NCI-H1092 treated with DMSO at 0.1 percent for 48 hours (cell line): ENCODE measurements around the gene CD180.

Experiments
- DNase-seq: peaks from one replicate; lab custom pipeline; 2025; lab: John Stamatoyannopoulos, UW

Gene CD180

DNA sequence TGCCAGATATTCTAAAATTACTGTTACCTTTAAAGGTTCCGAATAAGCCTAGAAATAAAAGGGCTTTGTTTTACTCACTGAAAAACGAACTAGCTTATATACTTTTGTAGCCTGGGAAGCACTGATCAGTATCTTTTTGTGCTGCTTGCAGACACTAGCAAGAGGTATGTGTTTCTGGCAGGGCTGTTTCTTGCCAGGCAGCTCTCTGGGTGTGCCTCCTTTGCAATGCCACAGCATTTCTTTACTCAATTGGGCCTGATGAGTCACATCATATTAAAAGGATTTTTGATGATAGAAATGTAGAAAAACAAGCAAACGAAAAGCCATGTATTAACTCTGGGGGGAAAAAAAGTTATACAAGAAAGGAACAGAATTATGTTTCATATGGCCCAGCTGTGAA is 35.6 kb downstream of the CD180 start:
- DNase-seq: no peak

DNA sequence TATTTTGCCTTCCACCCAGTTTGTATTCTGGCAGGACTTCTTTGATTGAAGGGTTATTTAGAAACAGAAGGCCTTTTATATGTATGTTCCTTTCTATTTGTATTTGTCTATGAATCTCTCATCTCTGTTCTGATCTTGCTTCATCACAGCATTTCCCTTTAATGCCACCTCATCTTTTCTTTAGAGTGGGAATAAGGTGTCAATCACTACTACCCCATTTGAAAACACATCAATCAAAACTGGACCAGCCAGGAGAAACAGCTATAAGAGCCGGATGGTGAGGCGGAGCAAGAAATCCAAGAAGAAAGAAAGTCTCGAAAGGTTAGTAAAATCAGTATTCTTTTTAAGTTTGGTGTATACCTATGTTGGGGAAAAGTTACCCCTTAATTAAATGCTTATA is 36.3 kb downstream of the CD180 start:
- DNase-seq: no peak

DNA sequence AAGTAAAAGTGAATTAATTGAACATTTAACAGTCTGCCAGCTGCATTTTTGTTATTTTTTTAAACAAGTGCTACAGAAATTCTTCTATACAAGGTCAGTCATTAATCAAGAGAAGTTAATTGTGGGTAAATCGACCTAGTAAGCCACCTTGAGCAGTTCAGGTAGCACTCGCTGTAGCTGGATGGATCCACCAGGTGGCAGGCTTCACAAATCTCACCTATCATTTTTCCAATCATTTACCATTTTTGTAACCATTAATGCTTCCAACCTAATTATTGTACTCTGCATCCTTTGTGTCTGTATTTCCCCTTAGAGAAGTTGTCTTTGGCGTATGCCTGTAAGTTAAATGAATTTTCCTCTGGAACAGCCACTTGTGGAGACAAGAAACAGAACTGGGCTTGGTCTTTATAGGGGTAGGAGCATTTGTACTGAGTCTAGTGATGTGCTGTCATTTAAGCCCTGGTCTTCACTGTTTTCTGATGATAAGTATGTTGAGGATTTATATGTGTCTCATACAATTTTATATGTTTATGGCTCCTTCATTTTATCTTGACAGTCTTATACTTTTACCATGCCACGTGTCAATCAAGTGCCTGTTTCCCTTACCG is 39.5 kb downstream of the CD180 start:
- DNase-seq: no peak

DNA sequence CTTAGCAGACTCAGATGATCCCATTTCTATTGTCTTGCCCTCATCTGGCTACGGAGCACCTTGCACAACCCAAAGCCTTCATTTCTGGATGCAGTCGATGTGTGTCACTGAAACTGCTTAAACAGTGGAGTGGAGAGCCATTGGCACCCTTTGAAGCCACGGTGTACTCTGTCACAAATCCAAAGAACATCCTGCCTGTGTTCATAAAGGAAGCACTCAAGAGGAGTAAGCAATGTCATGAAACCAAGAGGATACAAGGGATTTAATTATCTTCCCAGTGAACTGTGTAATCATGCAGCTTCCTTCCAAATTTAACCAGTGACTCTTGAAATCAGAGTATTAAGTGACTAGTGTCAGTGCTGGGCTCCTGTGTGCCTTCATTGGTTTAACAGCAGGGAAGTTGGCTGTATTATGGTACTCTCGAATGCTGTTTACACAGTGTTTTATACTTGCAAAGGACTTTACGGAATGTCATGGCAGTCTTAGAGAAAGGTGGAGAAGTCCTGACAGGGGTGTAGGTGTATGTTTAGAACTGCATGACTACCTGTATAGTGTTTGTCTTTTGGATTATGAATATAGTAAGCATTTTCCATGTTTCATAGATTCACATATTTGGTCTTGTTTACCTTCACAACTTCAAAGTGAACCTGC is 41.9 kb downstream of the CD180 start:
- DNase-seq: peak; percentile 32

DNA sequence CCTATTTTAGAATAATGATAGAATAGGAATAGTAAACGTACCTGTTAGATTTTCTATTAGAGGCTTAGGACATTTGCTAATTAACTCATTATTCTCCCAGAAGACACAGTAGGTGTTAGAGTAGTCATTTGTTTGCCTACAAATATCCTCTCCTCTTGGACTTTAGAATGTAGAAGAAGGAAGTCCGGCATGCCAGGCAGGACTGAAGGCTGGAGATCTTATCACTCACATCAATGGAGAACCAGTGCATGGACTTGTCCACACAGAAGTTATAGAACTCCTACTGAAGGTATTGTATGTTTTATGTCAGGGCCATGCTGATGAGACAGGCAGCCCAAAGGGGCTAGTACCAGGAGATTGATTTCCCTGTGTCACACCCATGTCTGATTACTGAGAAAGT is 43.3 kb downstream of the CD180 start:
- no peak for DNase-seq

DNA sequence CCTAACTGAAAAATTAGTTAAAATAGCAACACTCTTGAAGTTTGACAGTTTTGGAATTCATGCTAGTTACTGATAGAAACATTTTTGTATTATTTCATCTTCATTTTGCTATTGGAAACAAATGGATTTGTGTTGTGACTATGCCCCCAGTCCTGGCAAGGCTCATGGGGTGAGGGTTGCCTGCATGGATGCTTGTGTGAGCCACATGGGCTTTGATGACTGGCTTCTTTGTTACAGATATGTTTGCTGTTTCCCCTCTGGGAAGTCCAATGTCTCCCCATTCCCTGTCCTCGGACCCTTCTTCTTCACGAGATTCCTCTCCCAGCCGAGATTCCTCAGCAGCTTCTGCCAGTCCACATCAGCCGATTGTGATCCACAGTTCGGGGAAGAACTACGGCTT is 44.2 kb downstream of the CD180 start:
- DNase-seq: no peak

DNA sequence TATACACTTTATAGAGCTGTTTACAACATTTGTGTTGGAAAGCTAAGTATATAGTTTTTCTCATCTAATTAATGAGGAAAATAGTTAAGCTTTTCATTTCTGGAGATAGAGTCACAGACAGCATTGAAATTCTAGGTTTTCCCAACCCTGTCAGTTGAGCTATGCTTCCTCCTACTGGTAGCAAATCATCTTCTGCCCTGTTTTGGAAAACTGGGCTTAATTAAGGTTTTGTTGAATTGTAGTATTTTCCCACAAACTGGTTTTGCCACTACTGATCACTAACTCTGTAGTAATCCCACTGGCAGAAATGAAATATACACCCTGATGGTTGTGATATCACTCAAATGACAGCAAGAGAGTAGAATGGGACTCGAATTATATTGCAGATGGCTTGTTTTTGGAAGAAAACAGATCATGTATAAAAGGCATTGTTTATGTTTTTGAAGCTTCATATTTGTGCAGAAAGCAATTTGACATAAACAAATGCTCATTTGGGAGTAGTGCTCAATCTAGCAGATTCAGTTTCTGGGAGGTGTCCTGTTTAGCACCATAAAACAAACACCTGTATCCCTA is 46.6 kb downstream of the CD180 start:
- DNase-seq: no peak

DNA sequence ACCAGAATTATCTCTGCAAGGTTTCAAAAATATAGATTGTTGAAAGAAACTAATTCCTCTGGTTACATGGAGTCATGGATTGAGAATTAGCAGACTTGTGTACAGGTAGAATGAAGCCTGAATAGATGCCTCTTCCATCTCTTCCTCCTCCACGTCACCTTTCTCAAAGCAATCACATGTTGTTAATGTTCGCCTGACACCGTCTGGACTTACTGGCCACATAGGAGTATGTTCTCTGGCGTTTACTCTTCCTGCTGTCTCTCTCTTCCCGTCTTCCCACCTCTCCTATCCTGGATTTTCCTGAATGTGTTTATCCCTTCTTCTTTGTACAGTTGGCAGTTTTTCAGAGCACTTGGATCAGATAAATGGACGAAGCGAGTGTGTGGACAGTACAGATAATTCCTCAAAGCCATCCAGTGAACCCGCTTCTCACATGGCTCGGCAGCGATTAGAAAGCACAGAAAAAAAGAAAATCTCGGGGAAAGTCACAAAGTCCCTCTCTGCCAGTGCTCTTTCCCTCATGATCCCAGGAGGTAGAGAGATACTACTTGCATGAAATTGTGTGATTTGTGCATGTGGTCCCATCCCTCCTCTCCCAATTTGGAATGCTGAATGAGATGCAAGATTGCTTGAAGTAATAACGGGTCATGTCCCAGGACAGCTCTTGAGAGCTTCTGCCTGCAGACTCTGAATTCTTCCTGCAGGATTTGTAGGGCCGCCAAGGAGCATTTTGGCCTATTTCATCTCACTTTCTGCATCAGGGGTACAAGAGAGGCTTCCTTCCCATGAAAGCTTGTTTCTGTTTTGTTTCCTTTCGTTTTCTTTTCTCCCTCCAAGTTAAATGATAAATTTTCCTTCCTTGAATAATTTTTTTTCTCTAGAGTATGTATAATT is 47.3 kb downstream of the CD180 start:
- DNase-seq: no peak

DNA sequence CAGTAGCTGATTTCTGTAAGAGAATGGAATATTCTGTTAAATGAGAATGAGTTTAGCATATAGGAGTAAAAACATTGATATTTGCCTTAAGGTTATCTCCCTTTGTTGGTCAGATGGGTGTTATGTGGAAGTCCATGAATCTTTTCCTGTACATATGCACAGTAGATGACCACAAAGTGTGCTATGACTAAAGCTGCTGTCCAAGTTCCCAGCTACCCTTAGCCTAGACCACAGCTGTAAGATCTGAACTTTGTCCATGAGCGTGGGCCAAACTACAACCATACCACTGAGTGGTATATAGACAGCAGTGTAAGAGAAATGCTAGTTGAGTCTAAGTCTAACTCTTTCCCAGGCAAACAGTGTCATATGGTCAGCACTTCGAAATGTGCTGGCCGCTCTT is 48.8 kb downstream of the CD180 start:
- DNase-seq: no peak

DNA sequence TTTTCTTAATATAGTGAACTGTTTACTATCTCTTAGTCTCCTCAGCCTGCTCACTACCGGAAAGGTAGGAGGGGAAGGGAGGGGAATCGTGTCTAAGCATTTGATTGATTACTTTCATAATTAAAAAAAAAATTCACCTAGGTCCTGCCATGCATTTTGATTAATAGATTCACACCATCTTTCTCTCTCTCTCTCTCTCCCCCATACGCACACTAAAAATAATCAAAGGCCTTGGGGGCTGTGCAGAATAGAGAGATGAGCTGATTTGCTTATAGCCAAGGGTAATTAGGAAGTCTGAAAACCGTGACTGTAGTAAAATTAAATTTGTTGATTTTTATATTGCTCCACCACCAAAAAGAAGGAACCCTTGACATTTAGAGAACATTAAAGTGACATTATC is 49.6 kb downstream of the CD180 start:
- DNase-seq: no peak

DNA sequence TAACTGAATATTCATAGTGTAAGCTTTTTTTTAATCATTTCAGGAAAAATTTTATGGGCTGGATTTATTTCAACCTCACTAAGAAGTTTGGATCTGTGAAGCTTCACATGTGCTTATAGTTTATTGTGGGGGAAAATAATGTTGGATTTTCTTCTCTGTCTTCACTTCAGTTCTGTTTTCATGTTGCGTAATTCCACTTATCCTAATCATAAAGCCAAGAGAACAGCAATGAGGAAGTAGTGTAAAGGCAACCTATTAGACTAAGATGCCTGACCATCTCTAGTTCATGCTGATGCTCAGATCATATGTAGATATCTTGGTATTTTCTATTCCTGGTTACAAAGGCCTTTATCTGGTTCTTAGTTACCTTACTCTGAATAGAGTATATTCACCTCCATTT is 50.0 kb downstream of the CD180 start:
- no peak for DNase-seq

DNA sequence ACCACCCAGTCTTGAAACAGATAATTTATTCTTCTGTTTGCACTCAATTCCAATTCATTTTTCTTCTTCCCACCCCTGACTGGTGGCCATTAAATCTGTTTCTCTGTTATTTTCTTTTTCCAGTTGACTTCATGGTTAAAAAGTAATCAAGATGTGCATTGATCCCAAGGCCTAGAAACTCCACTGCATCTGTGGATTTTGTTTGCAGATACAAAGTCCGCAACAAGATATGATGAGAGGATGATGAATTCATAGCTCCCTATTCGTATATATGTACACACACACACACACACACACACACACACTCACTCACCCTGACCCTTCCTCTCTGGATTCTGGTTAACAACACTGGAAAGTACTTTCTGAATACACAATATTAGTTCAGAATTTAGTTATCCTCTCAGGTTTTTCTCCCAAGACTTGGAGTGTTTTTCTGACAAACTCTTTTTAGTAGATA is 52.4 kb downstream of the CD180 start:
- DNase-seq: no peak

DNA sequence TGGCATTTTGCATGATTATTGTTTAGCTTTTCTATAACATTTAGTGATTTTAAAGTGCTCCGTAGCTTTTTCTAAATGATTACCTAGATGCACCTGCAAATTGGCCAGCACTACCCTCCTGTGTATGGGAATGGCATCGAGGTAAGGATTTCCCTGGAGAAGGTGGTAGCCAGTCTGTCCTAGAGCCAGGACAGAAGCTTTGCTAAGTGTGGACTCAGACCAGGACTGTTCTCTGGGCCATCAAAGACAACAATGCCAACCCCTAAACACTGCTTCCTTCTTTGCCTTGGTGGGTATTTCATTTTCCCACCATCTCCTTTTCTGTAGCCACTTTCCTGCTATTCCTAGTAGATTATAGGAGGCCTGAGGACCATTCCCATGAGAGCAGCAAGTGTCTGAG is 53.0 kb downstream of the CD180 start:
- DNase-seq: no peak

DNA sequence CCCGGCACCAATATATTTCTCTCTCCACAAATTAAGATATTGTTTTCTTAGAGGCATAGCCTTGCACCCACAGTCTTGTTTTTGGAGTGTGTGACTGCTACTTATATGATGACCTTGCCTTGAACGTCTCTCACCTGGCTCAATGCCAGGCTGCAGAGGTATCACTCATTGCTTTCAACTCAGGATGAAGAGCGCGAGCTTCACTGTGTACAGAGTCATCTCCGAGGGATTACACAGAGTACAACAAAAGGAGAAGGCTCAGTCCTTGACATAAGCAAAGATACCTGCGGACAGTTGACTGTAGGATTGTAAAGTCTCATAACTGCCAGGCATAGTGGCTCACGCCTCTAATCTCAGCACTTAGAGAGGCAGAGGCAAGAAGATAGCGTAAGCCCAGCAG is 53.8 kb downstream of the CD180 start:
- no peak for DNase-seq

DNA sequence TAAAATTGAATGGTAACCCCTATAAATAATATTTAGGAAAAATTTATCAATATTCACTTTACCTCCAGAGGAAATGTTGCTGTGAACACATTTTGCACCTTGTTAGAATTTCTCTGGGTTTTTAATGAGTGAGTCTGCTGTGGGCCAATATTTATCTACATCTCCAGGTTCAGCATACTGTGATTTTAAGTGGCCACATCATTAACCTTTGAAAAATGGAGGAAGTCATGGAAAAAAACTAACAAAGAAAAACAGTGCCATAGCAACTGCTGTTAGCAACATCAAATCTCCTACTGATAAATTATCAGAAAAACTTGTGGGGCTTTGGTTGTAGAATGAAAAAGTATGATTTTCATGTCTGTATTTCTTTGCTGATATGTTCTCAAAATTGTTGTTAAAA is 55.0 kb downstream of the CD180 start:
- DNase-seq: no peak

DNA sequence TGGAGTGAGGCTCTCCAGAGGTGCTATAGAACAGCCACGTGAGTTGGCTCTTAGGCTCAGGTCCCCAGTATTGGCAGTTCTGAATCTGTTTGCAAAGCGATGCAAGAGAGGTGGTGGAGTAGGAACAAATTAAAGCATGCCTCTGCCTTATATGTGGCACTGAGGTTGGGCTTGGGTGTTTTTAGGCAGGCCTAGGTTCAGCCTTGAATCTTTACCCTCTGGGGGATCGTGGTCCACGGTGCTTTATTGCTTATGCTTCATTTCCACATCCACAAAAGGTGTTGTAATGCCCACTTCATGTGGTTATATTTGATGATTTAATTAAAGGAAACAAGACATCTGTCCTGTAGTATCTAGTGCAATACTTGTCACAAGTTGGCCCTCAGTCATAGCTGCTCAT is 56.2 kb downstream of the CD180 start:
- no peak for DNase-seq

DNA sequence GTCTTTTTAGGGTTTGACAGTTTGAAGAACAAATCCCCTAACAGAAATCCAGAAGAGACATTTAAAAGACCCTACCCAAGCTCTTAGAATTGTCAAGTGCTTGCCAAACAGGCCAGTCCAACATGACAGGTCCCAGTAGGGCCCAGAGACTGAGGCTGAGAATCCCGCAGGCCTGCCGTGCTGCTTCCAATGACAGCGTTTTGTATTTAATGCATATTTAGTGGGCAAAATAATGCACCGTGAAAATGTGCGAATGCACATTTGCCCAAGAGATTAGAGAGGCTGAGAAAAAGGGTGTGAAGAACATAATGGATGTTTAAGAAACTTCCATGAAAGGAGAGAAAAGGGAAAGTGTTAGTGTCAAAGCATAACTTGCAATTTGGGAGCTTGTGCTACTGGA is 57.6 kb downstream of the CD180 start:
- no peak for DNase-seq

DNA sequence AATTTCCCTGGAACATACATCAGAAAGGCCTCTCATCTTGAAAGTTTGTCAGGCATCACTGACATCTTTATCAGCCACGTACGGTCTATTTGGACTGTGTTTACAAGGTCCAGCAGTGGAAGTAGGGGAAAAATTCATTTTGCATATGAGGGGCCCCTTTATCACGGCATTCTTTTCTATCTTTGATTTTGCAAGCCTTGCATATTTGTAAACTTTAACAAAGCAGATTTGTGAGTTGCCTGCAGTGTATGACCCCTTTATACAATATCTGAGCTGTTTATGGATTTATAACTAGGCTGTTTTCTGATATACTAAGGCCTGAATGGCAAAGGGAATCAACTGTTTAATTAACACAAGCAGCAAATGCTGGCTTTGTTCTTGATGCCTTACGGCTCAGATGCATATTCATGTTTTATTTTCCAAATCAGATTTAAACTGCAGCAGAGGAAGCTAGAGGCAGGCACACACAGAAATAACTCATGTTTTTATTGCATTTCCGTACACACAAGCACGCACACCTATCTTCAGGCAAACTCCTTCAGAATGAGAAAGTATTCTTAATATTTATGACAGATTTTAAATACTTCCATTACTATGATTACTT is 61.1 kb downstream of the CD180 start:
- no peak for DNase-seq

DNA sequence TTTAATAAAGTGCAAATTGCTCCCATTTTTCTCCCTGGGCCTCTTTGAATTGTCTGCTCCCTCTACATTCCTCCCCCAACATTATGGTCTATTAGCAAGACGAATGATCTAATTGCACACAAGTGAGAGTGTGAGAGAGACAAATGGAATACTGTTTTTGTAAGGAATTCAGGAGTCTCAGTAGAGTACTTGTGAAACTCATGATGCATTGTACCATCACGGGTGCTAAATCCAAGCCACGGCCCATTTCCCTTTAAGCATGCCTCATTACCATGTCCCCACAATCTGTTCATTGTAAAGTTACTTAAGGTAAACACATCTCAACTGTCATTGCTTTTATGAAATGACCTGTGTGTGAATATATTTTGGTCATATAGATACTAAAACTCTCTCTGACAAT is 62.8 kb downstream of the CD180 start:
- no peak for DNase-seq

DNA sequence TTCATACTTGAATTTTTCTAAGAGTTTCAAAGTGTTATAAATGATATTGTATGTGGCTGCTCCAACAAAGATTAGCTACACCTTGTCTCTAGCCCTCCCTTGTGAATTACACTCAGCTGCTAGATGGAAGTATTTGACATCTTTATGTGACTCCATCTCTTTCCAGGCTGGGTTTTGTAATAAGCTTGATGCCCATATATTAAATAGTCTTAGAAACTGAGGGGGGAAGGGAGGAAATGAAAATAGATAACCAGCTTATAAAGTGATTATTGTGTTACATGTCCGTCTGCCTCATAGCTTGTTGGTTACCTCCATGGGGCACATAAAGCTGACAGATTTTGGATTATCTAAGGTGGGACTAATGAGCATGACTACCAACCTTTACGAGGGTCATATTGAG is 63.4 kb downstream of the CD180 start:
- no peak for DNase-seq

DNA sequence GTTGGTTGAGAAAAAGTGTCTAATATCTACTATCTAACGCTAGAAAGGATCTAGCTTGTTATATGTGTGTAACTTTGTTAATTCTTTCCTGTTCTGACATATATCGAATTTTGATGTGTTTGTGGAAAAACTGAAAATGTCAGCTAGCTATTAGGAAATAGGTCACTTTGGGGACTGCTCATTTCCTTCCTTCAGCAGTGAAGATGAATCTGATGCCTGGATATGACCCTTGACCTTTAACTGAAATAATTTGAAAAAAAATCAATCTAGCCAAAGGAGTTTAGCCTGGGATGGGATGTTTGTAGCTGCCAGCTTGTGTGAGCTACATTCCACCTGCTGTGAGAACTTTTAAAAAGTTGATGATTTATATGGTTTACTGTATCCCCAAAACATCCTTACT is 66.8 kb downstream of the CD180 start:
- no peak for DNase-seq
